CD4-positive, alpha-beta T cell (primary cell): Measurements from ENCODE around the gene CIB4. TPM values are rescaled to one million over a fixed set of nuclear protein-coding genes. Genes with fewer than 3 reads are reported as not detected.

Experiments used
- ATAC-seq: fragments of 200-7000 bp; cut with Tn5 transposase; one replicate; pipeline ENCODE4 v1.10.0; 2022; ENCODE audit warnings: mild to moderate bottlenecking; ENCODE audit not compliant: poor library complexity
- CTCF ChIA-PET: fragments of 350-600 bp; sonication (Branson Sonifier 250); formaldehyde crosslinking; loops from one replicate; lab custom pipeline; 2021; ENCODE audit warnings: antibody characterized with exemption, inconsistent platforms; lab: Charles Lee
- POLR2A ChIA-PET: fragments of 350-600 bp; sonication (Branson Sonifier 250); formaldehyde crosslinking; loops from one replicate; lab custom pipeline; 2021; ENCODE audit warnings: antibody characterized with exemption, inconsistent platforms; lab: Charles Lee
- DNase-seq, 14 experiments: peaks; one replicate each; pipeline ENCODE4 v3.0.0-alpha.2; 2013 to 2020; ENCODE audit warnings: mixed read lengths in 2 of 14
- H3K27ac ChIP-seq, 2 donors: one replicate each; pipeline versions ENCODE4 v1.5.1 to v1.7.0; 2013; ENCODE audit warnings: low read length in 2 of 2, low read depth in 1 of 2, mild to moderate bottlenecking in 1 of 2
- H3K27me3 ChIP-seq, 2 experiments: 1 replicate in 1 of 2; 2 replicates in 1 of 2; pipeline versions ENCODE4 v1.6.1 to v1.7.0; 2013; ENCODE audit warnings: low read length in 2 of 2, control low read depth in 1 of 2, mild to moderate bottlenecking in 1 of 2, moderate library complexity in 1 of 2; ENCODE audit not compliant: insufficient read depth in 2 of 2, control insufficient read depth in 1 of 2
- H3K36me3 ChIP-seq: one replicate; pipeline ENCODE4 v1.6.1; 2013; ENCODE audit warnings: low read length, control low read depth; ENCODE audit not compliant: insufficient read depth
- H3K4me1 ChIP-seq: one replicate; pipeline ENCODE4 v1.6.1; 2013; ENCODE audit warnings: low read length, control low read depth; ENCODE audit not compliant: insufficient read depth
- H3K4me3 ChIP-seq: one replicate; pipeline ENCODE4 v1.5.1; 2013; ENCODE audit warnings: mild to moderate bottlenecking, low read length, moderate library complexity
- H3K9me3 ChIP-seq, 2 experiments: 1 replicate in 1 of 2; 2 replicates in 1 of 2; pipeline versions ENCODE4 v1.6.1 to v1.7.0; 2013; ENCODE audit warnings: low read length in 2 of 2, mild to moderate bottlenecking in 2 of 2, control low read depth in 1 of 2, moderate library complexity in 1 of 2; ENCODE audit not compliant: control insufficient read depth in 1 of 2, insufficient read depth in 1 of 2
- H3K27ac Mint-ChIP-seq: one replicate; pipeline ENCODE4 v1.8.0; 2020; ENCODE audit warnings: mixed read lengths
- H3K27me3 Mint-ChIP-seq: one replicate; pipeline ENCODE4 v1.8.0; 2021; ENCODE audit warnings: mixed read lengths
- H3K36me3 Mint-ChIP-seq: one replicate; pipeline ENCODE4 v1.8.0; 2021; ENCODE audit warnings: low read depth, mixed read lengths
- H3K4me1 Mint-ChIP-seq: one replicate; pipeline ENCODE4 v1.8.0; 2021; ENCODE audit warnings: low read depth, mixed read lengths
- H3K4me3 Mint-ChIP-seq: one replicate; pipeline ENCODE4 v1.8.0; 2020; ENCODE audit warnings: mild to moderate bottlenecking, mixed read lengths
- H3K9me3 Mint-ChIP-seq: one replicate; pipeline ENCODE4 v1.8.0; 2020; ENCODE audit warnings: mixed read lengths
- intact Hi-C, 2 experiments: fragments of 100-400 bp; cut with DNase I in 1 of 2; cut with micrococcal nuclease in 1 of 2; formaldehyde crosslinking; loops; one replicate each; pipeline versions ENCODE4 v1.15.1 to v1.9.0; 2023 to 2025; cut with DNase I, micrococcal nuclease
- total RNA-seq, 174 experiments: library from RNA in 2 of 174; stranded (reverse) in 2 of 174; gene quantifications; one replicate each; pipeline ENCODE4 v1.2.3 and lab custom pipeline; 2021 to 2026
- TF ChIP-seq, protein P1 (sequence below): fragments of 200-600 bp; IDR thresholded peaks from one replicate; pipeline ENCODE4 v1.8.0; 2022; ENCODE audit warnings: antibody characterized with exemption, mild to moderate bottlenecking

The CIB4 gene
- total RNA-seq, 2 experiments from 2014 or later = not detected

DNA sequence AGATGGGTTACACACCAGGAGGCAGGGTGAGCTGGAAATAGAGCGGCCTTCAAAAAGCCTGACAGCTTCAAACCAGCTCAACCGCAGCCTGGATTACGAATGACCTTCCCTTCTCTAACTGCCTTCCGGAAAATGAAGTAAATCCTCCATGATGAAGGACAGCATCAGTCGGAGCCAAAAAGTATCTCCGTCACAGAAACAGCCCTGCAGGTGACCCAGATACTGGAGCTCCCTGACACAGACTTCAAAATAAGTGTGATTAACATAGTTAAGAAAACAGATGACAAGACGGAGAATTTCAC lies 10.3 kb upstream of the CIB4 start:
- H3K9me3 ChIP-seq = no peaks in the 10 kb centered on the region
- peaks cover 3 to 7% of the 10 kb centered on the region in 2 experiments for H3K27me3 ChIP-seq
- H3K4me1 ChIP-seq = no peaks in the 10 kb centered on the region
- Mint-ChIP-seq H3K27ac (no peak overlapping the region), H3K27me3 (peaks cover 21% of the 10 kb centered on the region), H3K4me3 (no peak overlapping the region), H3K36me3 (no peaks in the 10 kb centered on the region), H3K4me1 (no peaks in the 10 kb centered on the region), H3K9me3 (no peaks in the 10 kb centered on the region)
- ChIA-PET POLR2A (no interaction called here), CTCF (no interaction called here)
- H3K4me3 ChIP-seq = no peak overlapping the region
- ATAC-seq (no peak), DNase-seq (no peak)
- H3K36me3 ChIP-seq = no peaks in the 10 kb centered on the region
- no peak overlapping the region for H3K27ac ChIP-seq
- TF ChIP-seq, protein P1, sequence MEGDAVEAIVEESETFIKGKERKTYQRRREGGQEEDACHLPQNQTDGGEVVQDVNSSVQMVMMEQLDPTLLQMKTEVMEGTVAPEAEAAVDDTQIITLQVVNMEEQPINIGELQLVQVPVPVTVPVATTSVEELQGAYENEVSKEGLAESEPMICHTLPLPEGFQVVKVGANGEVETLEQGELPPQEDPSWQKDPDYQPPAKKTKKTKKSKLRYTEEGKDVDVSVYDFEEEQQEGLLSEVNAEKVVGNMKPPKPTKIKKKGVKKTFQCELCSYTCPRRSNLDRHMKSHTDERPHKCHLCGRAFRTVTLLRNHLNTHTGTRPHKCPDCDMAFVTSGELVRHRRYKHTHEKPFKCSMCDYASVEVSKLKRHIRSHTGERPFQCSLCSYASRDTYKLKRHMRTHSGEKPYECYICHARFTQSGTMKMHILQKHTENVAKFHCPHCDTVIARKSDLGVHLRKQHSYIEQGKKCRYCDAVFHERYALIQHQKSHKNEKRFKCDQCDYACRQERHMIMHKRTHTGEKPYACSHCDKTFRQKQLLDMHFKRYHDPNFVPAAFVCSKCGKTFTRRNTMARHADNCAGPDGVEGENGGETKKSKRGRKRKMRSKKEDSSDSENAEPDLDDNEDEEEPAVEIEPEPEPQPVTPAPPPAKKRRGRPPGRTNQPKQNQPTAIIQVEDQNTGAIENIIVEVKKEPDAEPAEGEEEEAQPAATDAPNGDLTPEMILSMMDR = no peak
- intact Hi-C loops = no loop called here

DNA sequence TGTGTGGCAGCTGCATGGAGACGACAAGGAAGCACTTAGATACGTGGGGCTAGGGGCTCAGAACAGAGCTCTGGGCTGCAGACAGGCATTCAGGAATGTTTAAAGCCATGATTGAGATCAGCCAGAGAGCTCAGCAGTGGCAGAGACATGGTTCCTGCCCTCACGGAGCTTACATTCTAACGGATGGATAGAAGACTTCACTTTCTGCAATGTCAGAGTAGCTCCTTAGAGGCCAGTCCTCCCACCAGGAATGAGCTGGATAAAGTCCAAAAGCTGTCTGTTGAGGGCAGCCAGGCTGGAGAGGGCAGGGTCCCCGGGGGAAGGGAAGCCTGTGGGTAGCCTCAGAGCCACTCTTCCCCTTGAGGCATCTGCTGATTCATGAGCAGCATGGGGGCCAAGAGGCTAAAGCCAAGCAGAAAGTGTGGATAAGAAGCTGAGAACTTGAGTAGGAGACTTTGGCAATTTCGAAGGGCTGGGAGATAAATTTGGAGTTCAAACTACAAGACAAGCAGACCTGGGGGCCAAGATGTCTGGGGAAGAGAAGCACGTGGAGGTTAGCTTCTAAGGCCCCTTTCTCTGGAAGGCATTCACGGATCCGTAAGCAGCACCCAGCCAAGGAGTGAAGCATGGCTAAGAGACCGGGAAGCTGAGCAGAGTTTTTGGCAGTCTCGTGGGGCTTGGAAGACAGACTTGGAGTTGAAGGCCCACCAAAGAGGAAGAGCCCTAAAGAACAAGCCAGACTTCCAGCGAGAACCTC lies 9.7 kb upstream of the CIB4 start:
- CTCF ChIA-PET = no interaction called here
- intact Hi-C loops = no loop called here
- Mint-ChIP-seq H3K4me1 (no peaks in the 10 kb centered on the region), H3K4me3 (no peak overlapping the region), H3K36me3 (no peaks in the 10 kb centered on the region), H3K27ac (no peak overlapping the region), H3K9me3 (no peaks in the 10 kb centered on the region), H3K27me3 (peaks cover 23% of the 10 kb centered on the region)
- Histone ChIP-seq H3K4me1 (no peaks in the 10 kb centered on the region), H3K9me3 (no peaks in the 10 kb centered on the region), H3K36me3 (no peaks in the 10 kb centered on the region), H3K4me3 (no peak overlapping the region), H3K27ac (no peak overlapping the region), H3K27me3 (peaks cover 3 to 10% of the 10 kb centered on the region in 2 experiments)
- DNase-seq = no peak
- TF ChIP-seq, protein P1 = no peak
- POLR2A ChIA-PET = no interaction called here
- no peak for ATAC-seq

DNA sequence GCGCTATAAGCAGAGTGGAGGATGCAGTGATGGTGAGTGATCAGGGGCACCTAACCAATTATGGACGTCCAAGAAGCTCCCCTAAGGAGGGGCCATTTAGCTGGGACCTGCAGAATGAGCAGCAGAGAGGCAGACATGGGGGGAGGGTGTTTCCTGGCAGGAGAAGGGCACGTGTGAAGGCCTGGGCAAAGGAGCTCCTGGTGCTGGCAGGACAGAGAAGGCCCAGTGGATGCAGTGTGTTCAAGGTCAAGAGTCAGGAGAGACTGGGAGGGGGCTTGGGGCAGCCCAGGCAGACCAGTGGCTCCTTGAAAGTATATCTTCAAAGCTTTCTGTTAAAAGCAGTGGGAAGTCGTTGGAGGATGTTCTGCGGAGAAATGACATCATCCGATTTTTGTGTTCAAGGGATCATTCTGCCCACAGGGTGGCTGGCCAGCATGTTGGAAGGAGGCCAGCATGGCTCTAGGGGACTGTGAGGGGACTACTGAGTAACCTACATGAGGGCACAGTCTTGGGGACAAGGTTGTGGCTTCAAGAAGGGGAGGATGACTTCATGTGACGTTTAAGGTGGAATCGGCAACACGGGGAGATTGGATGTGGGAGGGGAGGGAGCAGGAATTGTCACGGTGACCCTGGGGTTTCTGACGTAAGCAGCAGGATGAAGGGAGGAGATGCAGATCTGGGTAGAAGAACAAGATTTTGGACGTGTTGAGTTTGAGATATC lies 9.0 kb upstream of the CIB4 start:
- DNase-seq (no peak), ATAC-seq (no peak)
- no peaks in the 10 kb centered on the region for H3K9me3 Mint-ChIP-seq
- no peaks in the 10 kb centered on the region for H3K4me1 ChIP-seq
- TF ChIP-seq, protein P1 = no peak
- no peaks in the 10 kb centered on the region for H3K36me3 Mint-ChIP-seq
- no peak overlapping the region for H3K27ac Mint-ChIP-seq
- no peak overlapping the region for H3K27ac ChIP-seq
- no peaks in the 10 kb centered on the region for H3K4me1 Mint-ChIP-seq
- no peaks in the 10 kb centered on the region for H3K9me3 ChIP-seq
- H3K4me3 Mint-ChIP-seq = no peak overlapping the region
- ChIA-PET CTCF (no interaction called here), POLR2A (no interaction called here)
- H3K36me3 ChIP-seq = no peaks in the 10 kb centered on the region
- no peak overlapping the region for H3K4me3 ChIP-seq
- peaks cover 29% of the 10 kb centered on the region for H3K27me3 Mint-ChIP-seq
- intact Hi-C loops = no loop called here
- H3K27me3 ChIP-seq = peaks cover 5 to 12% of the 10 kb centered on the region in 2 experiments
